Thyroid gland (tissue), 4 donors: Measurements from ENCODE around the gene DZIP1. TPM values are rescaled to one million over a fixed set of nuclear protein-coding genes. Genes with fewer than 3 reads are reported as not detected.

ENCODE experiments used
- DNase-seq, 2 donors: peaks; one replicate each; pipeline ENCODE4 v3.0.0-alpha.2; 2019
- H3K27ac ChIP-seq, 3 donors: fragments of 200-600 bp; sonication (generic); 1 replicate in 2 of 3; 2 replicates in 1 of 3; pipeline ENCODE4 v1.5.1; 2016 to 2019; ENCODE audit warnings: mild to moderate bottlenecking in 1 of 3, moderate library complexity in 1 of 3
- H3K27me3 ChIP-seq: fragments of 200-600 bp; sonication (generic); one replicate; pipeline ENCODE4 v1.5.1; 2019
- H3K36me3 ChIP-seq, 2 donors: fragments of 200-600 bp; sonication (generic); one replicate each; pipeline ENCODE4 v1.5.1; 2016 to 2019
- H3K4me1 ChIP-seq, 2 donors: fragments of 200-600 bp; sonication (generic); one replicate each; pipeline ENCODE4 v1.5.1; 2017 to 2019
- H3K4me3 ChIP-seq, 3 donors: fragments of 200-600 bp; sonication (generic); replicated peaks in 1 of 3; 1 replicate in 2 of 3; 2 replicates in 1 of 3; pipeline ENCODE4 v1.5.1; 2016; ENCODE audit warnings: mild to moderate bottlenecking in 1 of 3
- H3K9me3 ChIP-seq: fragments of 200-600 bp; sonication (generic); one replicate; pipeline ENCODE4 v1.5.1; 2017
- CTCF ChIP-seq, 6 experiments: fragments of 200-600 bp in 3 of 6; fragments of 450-650 bp in 3 of 6; sonication (generic) in 3 of 6; IDR thresholded peaks; one replicate each; pipeline ENCODE4 v1.5.1; 2016 to 2019; ENCODE audit warnings: antibody characterized with exemption in 6 of 6, mild to moderate bottlenecking in 2 of 6, inconsistent platforms in 1 of 6, moderate library complexity in 1 of 6
- POLR2A ChIP-seq, 2 donors: fragments of 450-650 bp; IDR thresholded peaks; one replicate each; pipeline ENCODE4 v1.6.1; 2017; ENCODE audit warnings: antibody characterized with exemption in 2 of 2, mild to moderate bottlenecking in 2 of 2, moderate library complexity in 1 of 2
- WGBS, 2 donors: methylation state at CpG; one replicate each; pipeline ENCODE4 v1.1.5; 2017; 5-methylcytosine and 5-hydroxymethylcytosine counted together
- intact Hi-C: fragments of 100-400 bp; cut with DNase I; formaldehyde crosslinking; loops from one replicate; pipeline ENCODE4 v1.15.1; 2023
- total RNA-seq, 4 donors: library from RNA; depleted of rRNA; stranded (reverse); fragments of >200 nt; gene quantifications; one replicate each; pipeline ENCODE4 v1.2.3, GENCODE V29; 2016

Gene DZIP1
- total RNA-seq, 4 donors from 2014 or later, result 4.3 to 8.5 (median 6.3) TPM

GRCh38 chr13:95588721-95589120, 55.8 kb downstream of the DZIP1 start:
- H3K27ac ChIP-seq, result no peak overlapping the region
- no peaks in the 10 kb centered on the region for H3K9me3 ChIP-seq
- no peak for TF ChIP-seq POLR2A (IDR thresholded peaks at IDR 0.05)
- TF ChIP-seq CTCF (IDR thresholded peaks at IDR 0.05), result no peak
- H3K4me3 ChIP-seq, result no peak overlapping the region
- H3K36me3 ChIP-seq, result no peaks in the 10 kb centered on the region
- no peaks in the 10 kb centered on the region for H3K4me1 ChIP-seq
- no peaks in the 10 kb centered on the region for H3K27me3 ChIP-seq
- intact Hi-C loops, result no loop called here
- DNase-seq, result no peak
- WGBS, 2 donors, result 94 to 98% methylated on average over 2 of the region's 2 CpGs

- intact Hi-C loops, result no loop called here
- DNase-seq, result no peak
- no peak overlapping the region for H3K27ac ChIP-seq
- H3K4me3 ChIP-seq, result no peak overlapping the region
- no peaks in the 10 kb centered on the region for H3K27me3 ChIP-seq
- H3K4me1 ChIP-seq, result no peaks in the 10 kb centered on the region
- no peaks in the 10 kb centered on the region for H3K36me3 ChIP-seq
- WGBS, 2 donors, result 93 to 96% methylated on average over 3 of the region's 3 CpGs
- TF ChIP-seq CTCF (IDR thresholded peaks at IDR 0.05) (no peak), POLR2A (IDR thresholded peaks at IDR 0.05) (no peak)
- no peaks in the 10 kb centered on the region for H3K9me3 ChIP-seq
Observed at GRCh38 chr13:95588134-95588533, 56.4 kb downstream of the DZIP1 start.

GRCh38 chr13:95585867-95586266, 58.6 kb downstream of the DZIP1 start:
- intact Hi-C loops, result no loop called here
- 96 to 97% methylated on average over 4 of the region's 4 CpGs for WGBS, 2 donors
- Histone ChIP-seq H3K27ac (no peak overlapping the region), H3K27me3 (no peaks in the 10 kb centered on the region), H3K36me3 (no peaks in the 10 kb centered on the region), H3K4me3 (no peak overlapping the region), H3K9me3 (no peaks in the 10 kb centered on the region), H3K4me1 (no peaks in the 10 kb centered on the region)
- no peak for DNase-seq
- TF ChIP-seq POLR2A (IDR thresholded peaks at IDR 0.05), result no peak
- TF ChIP-seq CTCF (IDR thresholded peaks at IDR 0.05), result no peak

- no peak overlapping the region for H3K27ac ChIP-seq
- 86 to 92% methylated on average over 3 of the region's 3 CpGs for WGBS, 2 donors
- H3K4me1 ChIP-seq, result no peaks in the 10 kb centered on the region
- no peak overlapping the region for H3K4me3 ChIP-seq
- no peaks in the 10 kb centered on the region for H3K9me3 ChIP-seq
- no peak for TF ChIP-seq POLR2A (IDR thresholded peaks at IDR 0.05)
- no peak for TF ChIP-seq CTCF (IDR thresholded peaks at IDR 0.05)
- H3K27me3 ChIP-seq, result no peaks in the 10 kb centered on the region
- no peaks in the 10 kb centered on the region for H3K36me3 ChIP-seq
- DNase-seq, result no peak
- intact Hi-C loops, result no loop called here
Observed at GRCh38 chr13:95579303-95579702, 65.2 kb downstream of the DZIP1 start.

GRCh38 chr13:95573221-95573620, 71.3 kb downstream of the DZIP1 start:
- H3K4me1 ChIP-seq, result no peaks in the 10 kb centered on the region
- no peaks in the 10 kb centered on the region for H3K36me3 ChIP-seq
- intact Hi-C loops, result no loop called here
- no peak for TF ChIP-seq CTCF (IDR thresholded peaks at IDR 0.05)
- TF ChIP-seq POLR2A (IDR thresholded peaks at IDR 0.05), result no peak
- H3K9me3 ChIP-seq, result no peaks in the 10 kb centered on the region
- H3K27me3 ChIP-seq, result no peaks in the 10 kb centered on the region
- no peak for DNase-seq
- 94% methylated on average over 4 of the region's 4 CpGs for WGBS, 2 donors
- H3K27ac ChIP-seq, result no peak overlapping the region
- H3K4me3 ChIP-seq, result no peak overlapping the region
